ENCODE measurements around the gene LTBP4. TPM values are rescaled to one million over a fixed set of nuclear protein-coding genes. Genes with fewer than 3 reads are reported as not detected.

Gene LTBP4
- total and polyA plus RNA-seq, 3 experiments from 2014 or later = 40.0 to 111 (median 103) TPM

DNA sequence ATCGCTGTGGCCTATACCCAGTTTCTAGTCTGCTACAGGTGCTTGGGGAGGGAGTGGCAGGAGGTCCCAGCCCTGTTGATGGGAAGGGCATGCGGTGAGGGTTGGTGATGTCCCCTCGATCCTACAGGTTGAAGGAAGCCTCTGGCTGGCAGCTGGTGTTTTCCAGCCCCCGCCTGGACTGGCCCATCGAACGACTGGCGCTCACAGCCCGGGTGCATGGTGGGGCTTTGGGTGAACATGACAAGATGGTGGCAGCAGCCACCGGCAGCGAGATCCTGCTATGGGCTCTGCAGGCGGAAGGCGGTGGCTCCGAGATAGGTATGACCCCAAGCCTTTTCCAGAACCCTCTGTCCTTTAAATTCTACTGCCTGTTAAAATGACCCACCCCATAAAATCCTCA lies 20.6 kb upstream of the LTBP4 start:
- peaks cover 25% of the 10 kb centered on the region for H3K36me3 ChIP-seq (ENCODE audit: insufficient read depth, low read length)
- Mint-ChIP-seq H3K4me1 (peaks cover 23 to 29% (median 24%) of the 10 kb centered on the region in 3 donors), H3K27ac (no peak overlapping the region), H3K36me3 (peaks cover under 1 to 69% (median 17%) of the 10 kb centered on the region in 3 donors), H3K9me3 (no peaks in the 10 kb centered on the region), H3K27me3 (no peaks in the 10 kb centered on the region), H3K4me3 (no peak overlapping the region)
- no peak for DNase-seq
- H3K27me3 ChIP-seq (ENCODE audit: insufficient read depth, low read length, poor library complexity, severe bottlenecking) = no peaks in the 10 kb centered on the region
- peaks cover 16% of the 10 kb centered on the region for H3K4me1 ChIP-seq (ENCODE audit: insufficient read depth, low read length)
- H3K9me3 ChIP-seq (ENCODE audit: low read length) = no peaks in the 10 kb centered on the region
- POLR2A ChIA-PET = no interaction called here
- H3K4me3 ChIP-seq (ENCODE audit: low read length) = no peak overlapping the region
- no peak overlapping the region for H3K27ac ChIP-seq (ENCODE audit: low read depth, low read length)
- CTCF ChIA-PET = no interaction called here

DNA sequence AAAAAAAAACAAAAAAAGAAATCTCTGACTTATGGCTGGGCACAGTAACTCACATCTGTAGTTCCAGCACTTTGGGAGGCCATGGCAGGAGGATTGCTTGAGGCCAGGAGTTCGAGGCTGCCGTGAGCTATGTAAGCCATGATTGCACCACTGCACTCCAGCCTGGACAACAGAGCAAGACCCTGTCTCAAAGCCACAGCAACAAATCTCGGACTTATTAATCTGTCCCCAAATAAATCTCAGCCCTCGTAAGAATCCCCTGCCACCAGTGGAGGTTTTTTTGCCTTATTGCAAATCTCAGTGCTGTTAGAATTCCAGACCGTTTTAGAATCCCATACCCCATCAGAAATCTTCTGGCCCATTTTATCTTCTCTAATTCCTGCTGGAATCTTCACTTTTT lies 19.6 kb upstream of the LTBP4 start:
- H3K36me3 ChIP-seq (ENCODE audit: insufficient read depth, low read length) = peaks cover 26% of the 10 kb centered on the region
- H3K4me3 ChIP-seq (ENCODE audit: low read length) = no peak overlapping the region
- DNase-seq = no peak
- ChIA-PET POLR2A (no interaction called here), CTCF (no interaction called here)
- Mint-ChIP-seq H3K9me3 (no peaks in the 10 kb centered on the region), H3K36me3 (peaks cover 3 to 77% (median 19%) of the 10 kb centered on the region in 3 donors), H3K4me3 (peak overlapping the region in 1 of 7 donors; percentile 51), H3K27ac (peak overlapping the region in 1 of 8 donors; percentile 47), H3K4me1 (peaks cover 18 to 24% (median 24%) of the 10 kb centered on the region in 3 donors), H3K27me3 (no peaks in the 10 kb centered on the region)
- no peaks in the 10 kb centered on the region for H3K27me3 ChIP-seq (ENCODE audit: insufficient read depth, low read length, poor library complexity, severe bottlenecking)
- H3K4me1 ChIP-seq (ENCODE audit: insufficient read depth, low read length) = peaks cover 16% of the 10 kb centered on the region
- H3K9me3 ChIP-seq (ENCODE audit: low read length) = no peaks in the 10 kb centered on the region
- H3K27ac ChIP-seq (ENCODE audit: low read depth, low read length) = no peak overlapping the region

DNA sequence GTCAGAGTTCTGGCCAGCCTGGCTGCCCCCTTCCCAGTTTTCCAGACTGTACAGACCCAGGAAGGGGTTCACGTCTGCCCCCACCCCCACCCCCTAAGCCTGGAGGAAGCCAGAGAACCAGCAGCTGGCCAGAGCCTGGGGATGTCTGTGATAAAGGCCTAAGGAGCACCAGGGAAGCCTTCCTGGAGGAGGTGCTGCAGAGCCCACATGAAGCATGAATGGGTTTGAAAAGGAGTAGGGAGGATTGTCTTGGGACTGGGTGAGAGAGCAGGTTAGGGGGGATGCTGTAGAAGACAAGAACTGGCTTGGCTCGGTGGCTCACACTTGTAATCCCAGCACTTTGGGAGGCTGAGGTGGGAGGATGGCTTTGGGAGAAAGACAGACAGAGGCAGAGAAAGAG lies 18.7 kb upstream of the LTBP4 start:
- Mint-ChIP-seq H3K27ac (peak overlapping the region in 3 of 8 donors; percentile 66 to 90 (median 70)), H3K36me3 (peaks cover 3 to 80% (median 21%) of the 10 kb centered on the region in 3 donors), H3K4me3 (no peak overlapping the region), H3K9me3 (no peaks in the 10 kb centered on the region), H3K27me3 (no peaks in the 10 kb centered on the region), H3K4me1 (peaks cover 16 to 23% (median 17%) of the 10 kb centered on the region in 3 donors)
- peaks cover 31% of the 10 kb centered on the region for H3K36me3 ChIP-seq (ENCODE audit: insufficient read depth, low read length)
- peaks cover 13% of the 10 kb centered on the region for H3K4me1 ChIP-seq (ENCODE audit: insufficient read depth, low read length)
- no peak for DNase-seq
- H3K27me3 ChIP-seq (ENCODE audit: insufficient read depth, low read length, poor library complexity, severe bottlenecking) = no peaks in the 10 kb centered on the region
- no peaks in the 10 kb centered on the region for H3K9me3 ChIP-seq (ENCODE audit: low read length)
- H3K4me3 ChIP-seq (ENCODE audit: low read length) = no peak overlapping the region
- ChIA-PET POLR2A (no interaction called here), CTCF (no interaction called here)
- no peak overlapping the region for H3K27ac ChIP-seq (ENCODE audit: low read depth, low read length)

DNA sequence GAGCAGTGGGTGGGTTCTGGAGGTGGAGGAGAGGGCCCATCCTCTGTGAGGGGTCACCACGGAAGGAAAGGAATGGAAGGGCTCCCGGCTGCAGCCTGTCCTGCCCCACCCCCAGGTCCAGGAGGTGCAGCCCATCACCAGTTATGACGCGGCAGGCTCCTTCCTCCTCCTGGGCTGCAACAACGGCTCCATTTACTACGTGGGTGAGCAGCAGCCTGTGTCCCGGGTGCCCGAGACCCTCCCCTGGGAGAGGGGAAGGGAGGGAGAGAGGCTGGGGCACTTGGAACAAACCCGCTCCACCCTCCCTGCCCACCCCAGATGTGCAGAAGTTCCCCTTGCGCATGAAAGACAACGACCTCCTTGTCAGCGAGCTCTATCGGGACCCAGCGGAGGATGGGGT lies 17.9 kb upstream of the LTBP4 start:
- no peaks in the 10 kb centered on the region for H3K27me3 Mint-ChIP-seq
- peaks cover 11 to 18% (median 13%) of the 10 kb centered on the region in 3 donors for H3K4me1 Mint-ChIP-seq
- Histone ChIP-seq H3K9me3 (ENCODE audit: low read length) (no peaks in the 10 kb centered on the region), H3K4me1 (ENCODE audit: insufficient read depth, low read length) (peaks cover 5% of the 10 kb centered on the region), H3K27me3 (ENCODE audit: insufficient read depth, low read length, poor library complexity, severe bottlenecking) (no peaks in the 10 kb centered on the region), H3K27ac (ENCODE audit: low read depth, low read length) (no peak overlapping the region), H3K4me3 (ENCODE audit: low read length) (no peak overlapping the region), H3K36me3 (ENCODE audit: insufficient read depth, low read length) (peaks cover 31% of the 10 kb centered on the region)
- DNase-seq = no peak
- no peaks in the 10 kb centered on the region for H3K9me3 Mint-ChIP-seq
- POLR2A ChIA-PET = no interaction called here
- CTCF ChIA-PET = no interaction called here
- H3K36me3 Mint-ChIP-seq = peaks cover 3 to 80% (median 21%) of the 10 kb centered on the region in 3 donors
- H3K27ac Mint-ChIP-seq = no peak overlapping the region
- H3K4me3 Mint-ChIP-seq = no peak overlapping the region

DNA sequence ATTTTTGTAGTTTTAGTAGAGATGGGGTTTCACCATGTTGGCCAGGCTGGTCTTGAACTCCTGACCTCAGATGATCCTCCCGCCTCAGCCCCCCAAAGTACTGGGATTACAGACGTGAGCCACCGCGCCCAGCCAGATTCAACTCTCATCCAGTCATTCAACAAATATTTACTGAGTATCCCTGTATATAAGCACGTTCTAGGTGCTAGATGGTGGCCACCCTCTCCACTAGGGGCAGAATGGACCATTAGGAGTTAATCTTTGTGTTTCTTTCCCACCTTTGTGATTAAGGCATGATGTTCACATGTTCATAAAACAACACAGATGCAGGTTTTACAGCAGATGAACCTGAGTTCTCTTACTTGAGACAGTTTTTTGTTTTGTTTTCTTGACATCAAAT lies 17.2 kb upstream of the LTBP4 start:
- no peak overlapping the region for H3K27ac ChIP-seq (ENCODE audit: low read depth, low read length)
- peaks cover 31% of the 10 kb centered on the region for H3K36me3 ChIP-seq (ENCODE audit: insufficient read depth, low read length)
- DNase-seq = no peak
- Mint-ChIP-seq H3K27me3 (no peaks in the 10 kb centered on the region), H3K4me3 (peak overlapping the region in 1 of 7 donors; percentile 1), H3K27ac (no peak overlapping the region), H3K4me1 (peaks cover 6 to 13% (median 8%) of the 10 kb centered on the region in 3 donors), H3K9me3 (no peaks in the 10 kb centered on the region), H3K36me3 (peaks cover 3 to 83% (median 19%) of the 10 kb centered on the region in 3 donors)
- CTCF ChIA-PET = no interaction called here
- H3K4me1 ChIP-seq (ENCODE audit: insufficient read depth, low read length) = no peaks in the 10 kb centered on the region
- POLR2A ChIA-PET = no interaction called here
- H3K9me3 ChIP-seq (ENCODE audit: low read length) = no peaks in the 10 kb centered on the region
- no peak overlapping the region for H3K4me3 ChIP-seq (ENCODE audit: low read length)
- H3K27me3 ChIP-seq (ENCODE audit: insufficient read depth, low read length, poor library complexity, severe bottlenecking) = no peaks in the 10 kb centered on the region

DNA sequence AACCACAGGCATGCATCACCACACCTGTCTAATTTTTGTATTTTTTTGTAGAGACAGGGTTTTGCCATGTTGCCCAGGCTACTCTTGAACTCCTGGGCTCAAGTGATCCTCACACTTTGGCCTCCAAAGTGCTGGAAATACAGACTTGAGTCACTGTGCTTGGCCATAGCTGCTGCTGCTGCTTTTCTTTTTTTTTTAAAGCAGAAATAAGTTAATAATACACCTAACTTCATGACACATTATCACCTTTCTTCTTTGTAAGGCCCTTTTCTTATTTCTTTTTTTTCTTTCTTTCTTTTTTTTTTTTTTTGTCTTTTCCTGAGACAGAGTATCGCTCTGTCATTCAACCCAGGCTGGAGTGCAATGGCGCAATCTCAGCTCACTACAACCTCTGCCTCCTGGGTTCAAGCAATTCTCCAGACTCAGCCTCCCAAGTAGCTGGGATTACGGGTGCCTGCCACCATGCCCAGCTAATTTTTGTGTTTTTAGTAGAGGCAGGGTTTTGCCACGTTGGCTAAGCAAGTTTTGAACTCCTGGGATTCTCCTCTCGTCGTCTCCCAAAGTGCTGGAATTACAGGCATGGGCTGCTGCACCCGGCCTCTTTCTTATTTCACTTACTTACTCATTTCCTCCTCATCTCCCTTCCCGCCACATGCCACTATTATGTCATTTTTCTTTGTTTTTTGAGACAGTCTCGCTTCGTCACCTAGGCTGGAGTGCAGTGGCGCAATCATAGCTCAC lies 15.8 kb upstream of the LTBP4 start:
- Histone ChIP-seq H3K4me1 (ENCODE audit: insufficient read depth, low read length) (no peaks in the 10 kb centered on the region), H3K27me3 (ENCODE audit: insufficient read depth, low read length, poor library complexity, severe bottlenecking) (no peaks in the 10 kb centered on the region), H3K36me3 (ENCODE audit: insufficient read depth, low read length) (peaks cover 31% of the 10 kb centered on the region), H3K27ac (ENCODE audit: low read depth, low read length) (no peak overlapping the region), H3K9me3 (ENCODE audit: low read length) (no peaks in the 10 kb centered on the region), H3K4me3 (ENCODE audit: low read length) (no peak overlapping the region)
- Mint-ChIP-seq H3K9me3 (no peaks in the 10 kb centered on the region), H3K27me3 (no peaks in the 10 kb centered on the region), H3K4me3 (no peak overlapping the region), H3K27ac (peak overlapping the region in 1 of 8 donors; percentile 88), H3K36me3 (peaks cover 3 to 84% (median 19%) of the 10 kb centered on the region in 3 donors), H3K4me1 (peaks cover 6 to 13% (median 8%) of the 10 kb centered on the region in 3 donors)
- CTCF ChIA-PET = interaction anchor here (0.7 to 2.7 kb wide), 2 partner anchors 49 to 447 kb away, joined by 3 to 7 read pairs; no protein-coding TSS in a partner anchor
- POLR2A ChIA-PET = no interaction called here
- no peak for DNase-seq

DNA sequence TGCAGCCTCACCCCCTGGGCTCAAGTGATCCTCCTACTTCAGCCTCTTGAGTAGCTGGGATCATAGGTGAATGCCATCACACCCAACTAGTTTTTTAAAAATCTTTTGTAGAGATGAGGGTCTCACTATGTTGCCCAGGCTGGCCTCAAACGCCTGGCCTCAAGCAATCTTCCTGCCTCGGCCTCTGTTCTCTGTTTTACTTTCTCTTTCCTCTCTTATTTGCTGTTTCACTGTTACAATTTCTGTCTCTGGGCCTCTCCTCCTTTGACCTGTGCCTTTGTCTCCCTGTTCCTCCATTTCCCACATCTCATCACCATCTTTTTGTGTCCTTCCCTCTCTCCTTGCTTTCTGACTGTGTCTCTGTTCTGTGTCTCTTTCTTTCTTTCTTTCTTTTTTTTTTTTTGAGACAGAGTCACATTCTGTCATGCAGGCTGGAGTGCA lies 15.2 kb upstream of the LTBP4 start:
- ChIA-PET POLR2A (no interaction called here), CTCF (interaction anchor here (0.7 to 2.7 kb wide), 2 partner anchors 49 to 447 kb away, joined by 3 to 7 read pairs; no protein-coding TSS in a partner anchor)
- Histone ChIP-seq H3K9me3 (ENCODE audit: low read length) (no peaks in the 10 kb centered on the region), H3K36me3 (ENCODE audit: insufficient read depth, low read length) (peaks cover 26% of the 10 kb centered on the region), H3K27me3 (ENCODE audit: insufficient read depth, low read length, poor library complexity, severe bottlenecking) (no peaks in the 10 kb centered on the region), H3K27ac (ENCODE audit: low read depth, low read length) (no peak overlapping the region), H3K4me3 (ENCODE audit: low read length) (no peak overlapping the region), H3K4me1 (ENCODE audit: insufficient read depth, low read length) (no peaks in the 10 kb centered on the region)
- peak overlapping the region in 2 of 8 donors; percentile 60 to 88 for H3K27ac Mint-ChIP-seq
- H3K4me3 Mint-ChIP-seq = peak overlapping the region in 1 of 7 donors; percentile 52
- peaks cover 4 to 13% (median 5%) of the 10 kb centered on the region in 3 donors for H3K4me1 Mint-ChIP-seq
- peaks cover 3 to 80% (median 15%) of the 10 kb centered on the region in 3 donors for H3K36me3 Mint-ChIP-seq
- DNase-seq = no peak
- H3K27me3 Mint-ChIP-seq = no peaks in the 10 kb centered on the region
- H3K9me3 Mint-ChIP-seq = no peaks in the 10 kb centered on the region

DNA sequence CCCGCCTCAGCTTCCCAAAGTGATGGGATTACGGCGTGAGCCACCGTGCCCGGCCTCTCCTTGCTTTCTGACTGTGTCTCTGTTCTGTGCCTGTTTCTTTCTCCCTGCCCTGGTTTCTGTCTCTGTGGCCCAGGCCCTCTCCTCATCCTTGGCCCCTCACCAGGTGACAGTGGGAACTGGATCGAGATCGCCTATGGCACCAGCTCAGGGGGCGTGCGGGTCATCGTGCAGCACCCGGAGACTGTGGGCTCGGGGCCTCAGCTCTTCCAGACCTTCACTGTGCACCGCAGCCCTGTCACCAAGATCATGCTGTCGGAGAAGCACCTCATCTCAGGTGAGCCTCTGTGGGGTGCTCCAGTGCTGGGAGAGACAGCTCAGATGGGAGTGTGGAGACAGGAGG lies 14.6 kb upstream of the LTBP4 start:
- Mint-ChIP-seq H3K36me3 (peaks cover 3 to 80% (median 12%) of the 10 kb centered on the region in 3 donors), H3K9me3 (no peaks in the 10 kb centered on the region), H3K27me3 (no peaks in the 10 kb centered on the region), H3K4me1 (peaks cover 4 to 13% (median 4%) of the 10 kb centered on the region in 3 donors), H3K27ac (peak overlapping the region in 2 of 8 donors; percentile 60 to 77), H3K4me3 (no peak overlapping the region)
- no peak for DNase-seq
- peaks cover 22% of the 10 kb centered on the region for H3K36me3 ChIP-seq (ENCODE audit: insufficient read depth, low read length)
- ChIA-PET CTCF (interaction anchor here (2.7 kb wide), 1 partner anchor 48 kb away, joined by 7 read pairs; no protein-coding TSS in a partner anchor), POLR2A (no interaction called here)
- H3K9me3 ChIP-seq (ENCODE audit: low read length) = no peaks in the 10 kb centered on the region
- H3K4me1 ChIP-seq (ENCODE audit: insufficient read depth, low read length) = no peaks in the 10 kb centered on the region
- no peak overlapping the region for H3K4me3 ChIP-seq (ENCODE audit: low read length)
- H3K27ac ChIP-seq (ENCODE audit: low read depth, low read length) = no peak overlapping the region
- no peaks in the 10 kb centered on the region for H3K27me3 ChIP-seq (ENCODE audit: insufficient read depth, low read length, poor library complexity, severe bottlenecking)

All from CD8-positive, alpha-beta memory T cell (primary cell).